ENCODE results near the gene AKT2. TPM values are rescaled to one million over a fixed set of nuclear protein-coding genes. Genes with fewer than 3 reads are reported as not detected.

AKT2 gene
- total RNA-seq, 1 donor from 2014 or later, result 111 TPM

GRCh38 chr19:40190891-40191835 lies 94.0 kb downstream of the AKT2 start, which contains the start of gene MAP3K10:
Gene MAP3K10, plus strand, starts transcription at chr19:40191426. Its CDS starts 606 bp downstream, at chr19:40192032.
- DNase-seq (ENCODE audit: low read depth), result peak; percentile 7

DNA sequence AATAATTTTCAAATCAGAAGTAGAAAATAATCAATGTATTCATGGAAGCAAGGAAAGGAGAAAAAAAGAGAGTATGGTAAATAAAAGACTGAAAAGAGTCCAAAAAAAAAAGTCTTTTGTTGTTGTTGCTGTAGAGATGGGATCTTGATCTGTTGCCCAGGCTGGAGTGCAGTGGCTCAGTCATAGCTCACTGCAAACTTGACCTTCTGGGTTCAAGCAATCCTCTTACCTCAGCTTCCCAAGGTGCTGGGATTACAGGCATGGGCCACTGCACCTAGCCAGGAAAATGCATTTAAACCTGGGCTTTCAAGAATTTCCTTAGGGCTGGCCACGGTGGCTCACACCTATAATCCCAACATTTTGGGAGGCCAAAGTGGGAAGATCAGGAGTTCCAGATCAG lies 100.9 kb downstream of the AKT2 start:
- no peak for DNase-seq (ENCODE audit: low read depth)

Other genes starting within 250 kb of the AKT2 start
- 4.5 and 33.2 TPM in 2 replicates for gene ZNF780B, start 229.1 kb downstream of the AKT2 start, total RNA-seq
- gene ZNF780A, start 194.4 kb downstream of the AKT2 start, total RNA-seq, result 7.5 and 40.4 TPM in 2 replicates
- gene MAP3K10, start 93.9 kb downstream of the AKT2 start, total RNA-seq, result 5.6 and 11.2 TPM in 2 replicates
- gene TTC9B, start 67.0 kb downstream of the AKT2 start, total RNA-seq, result not detected in 2 replicates
- 0.05 and 0.52 TPM in 2 replicates for gene CCNP, start 58.7 kb downstream of the AKT2 start, total RNA-seq
- gene C19orf47, start 63.1 kb upstream of the AKT2 start, total RNA-seq, result 3.5 and 6.7 TPM in 2 replicates
- gene PLD3, start 63.4 kb upstream of the AKT2 start, total RNA-seq, result 190 and 321 TPM in 2 replicates
- not detected in 2 replicates for gene HIPK4, start 104.8 kb upstream of the AKT2 start, total RNA-seq
- gene PRX, start 128.0 kb upstream of the AKT2 start, total RNA-seq, result 0.52 and 1.0 TPM in 2 replicates
- gene SERTAD1, start 140.6 kb upstream of the AKT2 start, total RNA-seq, result 13.3 and 17.0 TPM in 2 replicates
- gene SERTAD3, start 159.0 kb upstream of the AKT2 start, total RNA-seq, result 13.2 and 21.5 TPM in 2 replicates
- 43.0 and 59.6 TPM in 2 replicates for gene BLVRB, start 180.4 kb upstream of the AKT2 start, total RNA-seq
- 0.89 and 2.4 TPM in 2 replicates for gene SPTBN4, start 181.7 kb upstream of the AKT2 start, total RNA-seq